ENCODE data around the gene UNKL. TPM values are rescaled to one million over a fixed set of nuclear protein-coding genes. Genes with fewer than 3 reads are reported as not detected.
A peak's percentile ranks its signal among the peaks of the same experiment; 100 is the strongest.

Gene UNKL
- total and polyA plus RNA-seq, 2 of the 8 experiments (the other 6 are each of a cell fraction or from before 2014, with no cell fraction given): 25.1 to 31.8 TPM

GRCh38 chr16:1447965-1448364 is 33.5 kb upstream of the UNKL start:
- H3K18ac ChIP-seq (ENCODE audit: extremely low read depth, low read length): no peak overlapping the region
- DNase-seq (ENCODE audit: low read depth in 1 of 2, low spot score in 2 of 2) (no peak), FAIRE-seq (no peak)
- no peaks in the 10 kb centered on the region for H3K23me2 ChIP-seq (ENCODE audit: low read depth, low read length)
- no peak overlapping the region for H2BK5ac ChIP-seq (ENCODE audit: low read depth, low read length)
- WGBS, 2 experiments (ENCODE audit: extremely low coverage in 1 of 2, insufficient coverage in 1 of 2, insufficient read length in 1 of 2, insufficient replicate concordance in 2 of 2, low coverage in 1 of 2, low lambda C conversion rate in 2 of 2, missing lambda C conversion rate in 1 of 2): 94% methylated on average over 11 of the region's 11 CpGs; no CpG with 5 or more reads in 1 of the 2 experiments
- no peak overlapping the region for H3K27ac ChIP-seq (ENCODE audit: low read depth, low read length)
- H3K23ac ChIP-seq (ENCODE audit: insufficient read length): no peak overlapping the region
- H2BK20ac ChIP-seq (ENCODE audit: low read length): no peak overlapping the region
- H3K79me1 ChIP-seq (ENCODE audit: low read depth, low read length): no peaks in the 10 kb centered on the region
- TF ChIP-seq POLR2AphosphoS5 (IDR thresholded peaks at IDR 0.05; ENCODE audit: low read depth, low read length) (no peak), RFX5 (IDR thresholded peaks at IDR 0.05; ENCODE audit: borderline replicate concordance, low read depth, low read length) (no peak), BCL11A (IDR thresholded peaks at IDR 0.05; ENCODE audit: low read depth in 2 of 2, low read length in 2 of 2) (no peak), MAX (IDR thresholded peaks at IDR 0.05) (no peak), SP4 (IDR thresholded peaks at IDR 0.05; ENCODE audit: low read length) (no peak), MAFK (IDR thresholded peaks at IDR 0.05; ENCODE audit: low read depth, low read length) (no peak), CTBP2 (IDR thresholded peaks at IDR 0.05; ENCODE audit: borderline replicate concordance, insufficient read depth, insufficient read length, low read length) (no peak), FOSL1 (IDR thresholded peaks at IDR 0.05; ENCODE audit: insufficient read depth, low read depth, low read length) (no peak)
- H2BK12ac ChIP-seq (ENCODE audit: low read depth, low read length): no peak overlapping the region
- H3K4me2 ChIP-seq (ENCODE audit: insufficient read depth in 1 of 2, low read depth in 2 of 2, low read length in 2 of 2): no peak overlapping the region
- no peak overlapping the region for H2BK120ac ChIP-seq (replicated peaks; ENCODE audit: low read depth, low read length)
- no peak overlapping the region for H3K9ac ChIP-seq (replicated peaks in 1 of 4; ENCODE audit: extremely low read depth in 1 of 4, low read depth in 3 of 4, low read length in 3 of 4)
- no peak overlapping the region for H3K4me3 ChIP-seq (ENCODE audit: extremely low read depth in 1 of 4, insufficient read depth in 2 of 4, low read depth in 3 of 4, low read length in 4 of 4)
- H3K79me2 ChIP-seq (ENCODE audit: control insufficient read depth in 1 of 2, insufficient read depth in 2 of 2, low read length in 2 of 2): no peaks in the 10 kb centered on the region
- H2BK15ac ChIP-seq (ENCODE audit: low read length): no peak overlapping the region
- peak overlapping the region; percentile 25; the same call in 1 of the 2 replicates for H4K8ac ChIP-seq (ENCODE audit: extremely low read depth, insufficient read depth, low read length)
- no peak overlapping the region for H3K4ac ChIP-seq (replicated peaks; ENCODE audit: insufficient read length, low read depth, low read length)
- H2AK5ac ChIP-seq (ENCODE audit: low read depth, low read length): no peak overlapping the region
- peaks cover 2 to 13% of the 10 kb centered on the region in 2 experiments for H4K20me1 ChIP-seq (replicated peaks in 1 of 2; ENCODE audit: control insufficient read depth in 1 of 2, insufficient read depth in 2 of 2, low read length in 2 of 2)
- H3K14ac ChIP-seq (ENCODE audit: insufficient read length): no peak overlapping the region
- no peaks in the 10 kb centered on the region for H3K9me3 ChIP-seq (ENCODE audit: insufficient read depth in 2 of 2, low read depth in 1 of 2, low read length in 1 of 2)
- no peak overlapping the region for H4K5ac ChIP-seq (ENCODE audit: insufficient read length, low read depth, low read length)
- H2AFZ ChIP-seq (ENCODE audit: low read length): no peak overlapping the region
- no peaks in the 10 kb centered on the region for H3K4me1 ChIP-seq (replicated peaks in 1 of 4; ENCODE audit: control insufficient read depth in 3 of 4, insufficient read depth in 4 of 4, low read length in 3 of 4)
- no peak overlapping the region for H3K56ac ChIP-seq (replicated peaks; ENCODE audit: insufficient read length, low read depth, low read length)
- CTCF ChIA-PET (ENCODE audit: partially characterized antibody): interaction anchor here (0.8 to 1.4 kb wide), 2 partner anchors 12 to 16 kb away, joined by 3 read pairs; no protein-coding TSS in a partner anchor
- H3K27me3 ChIP-seq (replicated peaks in 1 of 4; ENCODE audit: control insufficient read depth in 3 of 4, extremely low read depth in 1 of 4, insufficient read depth in 3 of 4, low read length in 3 of 4): no peaks in the 10 kb centered on the region
- POLR2A ChIA-PET (ENCODE audit: partially characterized antibody): interaction anchor here (0.6 kb wide), 1 partner anchor 59 kb away, joined by 4 read pairs; no protein-coding TSS in a partner anchor
- H4K91ac ChIP-seq (replicated peaks; ENCODE audit: insufficient read length, low read length): no peak overlapping the region
- peaks cover 0 to 25% (median 5%) of the 10 kb centered on the region in 4 experiments; a peak in 4 of 8 replicates for H3K36me3 ChIP-seq (ENCODE audit: control insufficient read depth in 2 of 4, insufficient read depth in 4 of 4, low read length in 3 of 4)
